Psoas muscle (tissue), 8 donors: ENCODE results near the gene GRID2IP. TPM values are rescaled to one million over a fixed set of nuclear protein-coding genes. Genes with fewer than 3 reads are reported as not detected.

Source experiments
- ATAC-seq, 4 donors: fragments of 200-7000 bp; cut with Tn5 transposase; one replicate each; pipeline ENCODE4 v1.9.1; 2020; ENCODE audit warnings: moderate library complexity in 3 of 4, mild to moderate bottlenecking in 2 of 4
- DNase-seq, 2 donors: peaks; one replicate each; pipeline ENCODE4 v3.0.0-alpha.2; 2020
- H3K27ac ChIP-seq: fragments of 200-600 bp; one replicate; pipeline ENCODE4 v1.8.0; 2022
- H3K27me3 ChIP-seq, 3 donors: fragments of 200-600 bp in 1 of 3; one replicate each; pipeline versions ENCODE4 v1.6.1 to v1.8.0; 2013 to 2022; ENCODE audit warnings: low read length in 2 of 3, mild to moderate bottlenecking in 2 of 3, moderate library complexity in 1 of 3; ENCODE audit not compliant: insufficient read depth in 3 of 3
- H3K36me3 ChIP-seq, 2 donors: fragments of 200-600 bp in 1 of 2; one replicate each; pipeline versions ENCODE4 v1.6.1 to v1.8.0; 2013 to 2022; ENCODE audit warnings: low read depth in 1 of 2, mild to moderate bottlenecking in 1 of 2, moderate library complexity in 1 of 2; ENCODE audit not compliant: insufficient read depth in 1 of 2
- H3K4me1 ChIP-seq: fragments of 200-600 bp; one replicate; pipeline ENCODE4 v1.8.0; 2022
- H3K4me3 ChIP-seq: fragments of 200-600 bp; one replicate; pipeline ENCODE4 v1.8.0; 2022; ENCODE audit warnings: mild to moderate bottlenecking
- H3K9me3 ChIP-seq: fragments of 200-600 bp; one replicate; pipeline ENCODE4 v1.8.0; 2022
- WGBS, 3 donors: extraction: QIAGEN DNeasy Blood & Tissue Kit; methylation state at CpG; one replicate each; pipeline versions ENCODE4 v1.1.6 to v1.1.7; 2013; 5-methylcytosine and 5-hydroxymethylcytosine counted together
- intact Hi-C, 2 donors: fragments of 100-400 bp; cut with DNase I; formaldehyde crosslinking; loops; one replicate each; pipeline versions ENCODE4 v1.11.0 to v1.14.2; 2022
- polyA plus RNA-seq, 3 donors: library from polyadenylated mRNA; stranded (reverse); fragments of 200-250 nt; gene quantifications; one replicate each; pipeline ENCODE4 v1.2.3, GENCODE V29; 2013
- total RNA-seq, 4 donors: library from RNA; stranded (reverse); fragmentation: NEBNext Ultra II Directional in 2 of 4; extraction: Animal tissue kit (Norgen Biotek cat#: 25700) in 2 of 4; gene quantifications; one replicate each; pipeline versions ENCODE4 v1.2.1 to v1.2.4, GENCODE V29; 2021 to 2023
- TF ChIP-seq, protein P1 (sequence below): fragments of 200-600 bp; IDR thresholded peaks from one replicate; pipeline ENCODE4 v1.8.0; 2022; ENCODE audit warnings: antibody characterized with exemption
- donor health status: healthy with polysubstance abuse.
- donor health status: DM: no; HTN: no; CAD: no; lungs with moderate emphysema.
- donor health status: Bipolar disorder and iron deficiency.
- donor health status: healthy.
- donor health status: DM: yes; HTN: yes; CAD: no.
- donor health status: DM: no; HTN: no; CAD: no.
- donor health status: DM: no; HTN: no; CAD: no.
- donor health status: DM: yes; HTN: yes; CAD: no.

The GRID2IP gene
- total and polyA plus RNA-seq, 7 donors, result 0.01 to 0.06 (median 0.03) TPM; not detected in 4

DNA sequence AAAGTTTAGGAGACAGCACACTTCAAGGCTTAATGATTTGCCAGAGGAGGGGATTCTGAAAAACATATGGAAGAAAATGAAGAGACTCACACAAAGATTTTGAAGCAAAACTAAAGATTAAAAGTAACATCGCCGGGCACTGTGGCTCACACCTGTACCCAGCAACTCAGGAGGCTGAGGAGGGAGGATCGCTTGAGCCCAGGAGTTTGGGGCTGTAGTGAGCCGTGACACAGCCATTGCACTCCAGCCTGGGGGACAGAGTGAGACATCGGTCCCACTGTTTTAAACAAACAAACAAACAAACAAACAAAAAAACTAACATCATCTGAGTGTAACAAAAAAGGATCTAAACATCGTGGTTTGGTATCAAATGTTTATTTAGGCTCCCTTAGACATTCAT, 69.8 kb downstream of the GRID2IP start:
- H3K27ac ChIP-seq, result no peak overlapping the region
- DNase-seq (no peak), ATAC-seq (no peak)
- H3K36me3 ChIP-seq, result no peaks in the 10 kb centered on the region
- no peaks in the 10 kb centered on the region for H3K27me3 ChIP-seq
- TF ChIP-seq, protein P1, sequence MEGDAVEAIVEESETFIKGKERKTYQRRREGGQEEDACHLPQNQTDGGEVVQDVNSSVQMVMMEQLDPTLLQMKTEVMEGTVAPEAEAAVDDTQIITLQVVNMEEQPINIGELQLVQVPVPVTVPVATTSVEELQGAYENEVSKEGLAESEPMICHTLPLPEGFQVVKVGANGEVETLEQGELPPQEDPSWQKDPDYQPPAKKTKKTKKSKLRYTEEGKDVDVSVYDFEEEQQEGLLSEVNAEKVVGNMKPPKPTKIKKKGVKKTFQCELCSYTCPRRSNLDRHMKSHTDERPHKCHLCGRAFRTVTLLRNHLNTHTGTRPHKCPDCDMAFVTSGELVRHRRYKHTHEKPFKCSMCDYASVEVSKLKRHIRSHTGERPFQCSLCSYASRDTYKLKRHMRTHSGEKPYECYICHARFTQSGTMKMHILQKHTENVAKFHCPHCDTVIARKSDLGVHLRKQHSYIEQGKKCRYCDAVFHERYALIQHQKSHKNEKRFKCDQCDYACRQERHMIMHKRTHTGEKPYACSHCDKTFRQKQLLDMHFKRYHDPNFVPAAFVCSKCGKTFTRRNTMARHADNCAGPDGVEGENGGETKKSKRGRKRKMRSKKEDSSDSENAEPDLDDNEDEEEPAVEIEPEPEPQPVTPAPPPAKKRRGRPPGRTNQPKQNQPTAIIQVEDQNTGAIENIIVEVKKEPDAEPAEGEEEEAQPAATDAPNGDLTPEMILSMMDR, result no peak
- WGBS, 3 donors, result 71 to 86% (median 73%) methylated on average over 6 of the region's 6 CpGs
- peaks cover 41% of the 10 kb centered on the region for H3K4me1 ChIP-seq
- intact Hi-C loops, result no loop called here
- H3K4me3 ChIP-seq, result no peak overlapping the region
- no peaks in the 10 kb centered on the region for H3K9me3 ChIP-seq

DNA sequence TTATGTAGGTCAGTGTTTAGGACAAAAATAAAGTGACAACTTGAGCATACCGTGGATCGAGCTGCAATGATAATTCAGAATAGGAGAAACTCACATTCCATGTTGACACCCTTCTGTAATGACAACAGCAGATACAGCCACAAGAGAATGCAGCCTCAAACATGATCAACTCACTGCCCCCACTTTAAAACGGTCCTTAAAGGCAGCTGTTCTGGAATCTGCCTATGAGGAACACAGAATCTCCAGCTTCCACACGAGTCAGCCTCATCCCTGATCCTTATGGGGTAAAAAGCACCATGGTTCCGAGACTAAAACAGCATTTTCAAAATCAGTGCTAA, 71.0 kb downstream of the GRID2IP start:
- Histone ChIP-seq H3K27ac (peak overlapping the region; percentile 34), H3K4me1 (peaks cover 49% of the 10 kb centered on the region), H3K36me3 (no peaks in the 10 kb centered on the region), H3K4me3 (peak overlapping the region; percentile 34), H3K27me3 (no peaks in the 10 kb centered on the region), H3K9me3 (no peaks in the 10 kb centered on the region)
- DNase-seq (no peak), ATAC-seq (no peak)
- intact Hi-C loops, result no loop called here
- 22 to 35% (median 30%) methylated on average over 5 of the region's 5 CpGs for WGBS, 3 donors
- TF ChIP-seq, protein P1, result no peak

DNA sequence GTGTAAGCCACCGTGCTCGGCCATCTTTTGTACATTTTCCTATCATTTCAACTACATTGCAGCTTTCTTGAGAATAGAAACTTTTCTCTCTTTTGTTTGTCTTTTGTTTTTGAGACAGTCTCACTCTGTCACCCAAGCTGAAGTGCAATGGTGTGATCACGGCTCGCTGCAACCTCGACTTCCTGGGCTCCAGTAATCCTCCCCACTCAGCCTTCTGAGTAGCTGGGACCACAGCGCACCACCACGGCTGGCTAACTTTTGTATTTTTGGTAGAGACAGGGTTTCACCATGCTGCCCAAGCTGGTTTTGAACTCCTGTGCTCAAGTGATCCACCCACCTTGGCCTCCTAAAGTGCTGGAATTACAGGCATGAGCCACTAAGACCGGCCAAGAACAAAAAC, 72.2 kb downstream of the GRID2IP start:
- Histone ChIP-seq H3K27me3 (no peaks in the 10 kb centered on the region), H3K27ac (no peak overlapping the region), H3K36me3 (peaks cover 0 to 6% of the 10 kb centered on the region in 2 donors), H3K4me3 (no peak overlapping the region), H3K9me3 (no peaks in the 10 kb centered on the region), H3K4me1 (peaks cover 49% of the 10 kb centered on the region)
- TF ChIP-seq, protein P1, result no peak
- ATAC-seq, result no peak
- 87 to 93% (median 91%) methylated on average over 8 of the region's 8 CpGs for WGBS, 3 donors
- intact Hi-C loops, result no loop called here
- DNase-seq, result no peak

DNA sequence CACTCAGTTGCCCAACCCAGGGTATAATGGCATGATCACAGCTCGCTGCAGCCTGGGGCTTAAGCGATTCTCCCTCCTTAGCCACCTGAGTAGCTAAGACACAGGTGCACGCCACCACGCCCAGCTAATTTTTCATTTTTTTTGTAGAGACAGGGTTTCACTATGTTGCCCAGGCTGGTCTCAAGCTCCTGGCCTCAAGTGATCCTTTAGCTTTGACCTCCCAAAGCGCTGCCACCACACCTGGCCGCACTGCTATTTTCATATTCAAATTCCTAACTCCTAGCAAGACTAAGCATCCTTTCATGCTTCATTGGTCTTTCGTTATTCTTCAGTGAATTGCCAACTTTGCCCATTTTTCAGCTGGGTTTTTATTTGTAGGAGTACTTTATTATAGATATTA, 73.1 kb downstream of the GRID2IP start:
- Histone ChIP-seq H3K36me3 (peaks cover 2 to 14% of the 10 kb centered on the region in 2 donors), H3K4me1 (peaks cover 49% of the 10 kb centered on the region), H3K9me3 (no peaks in the 10 kb centered on the region), H3K27ac (no peak overlapping the region), H3K4me3 (no peak overlapping the region), H3K27me3 (no peaks in the 10 kb centered on the region)
- DNase-seq (no peak), ATAC-seq (no peak)
- 89 to 95% (median 95%) methylated on average over 7 of the region's 7 CpGs for WGBS, 3 donors
- TF ChIP-seq, protein P1, result no peak
- intact Hi-C loops, result no loop called here

DNA sequence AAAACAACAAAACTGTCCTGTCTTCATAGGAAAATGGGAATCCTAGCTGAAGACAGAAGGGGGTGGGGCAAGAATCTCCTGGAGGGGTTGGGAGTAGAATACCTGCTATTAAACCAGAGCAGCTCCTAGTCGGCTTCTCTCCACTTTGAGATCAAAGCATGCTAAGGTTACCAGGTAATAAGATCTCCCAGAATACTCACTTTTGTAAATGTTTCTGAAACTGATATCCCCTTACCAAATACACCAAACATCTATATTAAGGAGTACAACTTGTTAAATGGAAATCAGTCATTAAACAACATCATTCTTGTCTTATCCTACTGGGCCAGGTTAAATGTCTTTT, 74.0 kb downstream of the GRID2IP start:
- no peak for DNase-seq
- ATAC-seq, result no peak
- intact Hi-C loops, result no loop called here
- WGBS, 3 donors, result 22 to 24% (median 24%) methylated on average over 1 of the region's 1 CpG
- H3K9me3 ChIP-seq, result no peaks in the 10 kb centered on the region
- peaks cover 4 to 23% of the 10 kb centered on the region in 2 donors for H3K36me3 ChIP-seq
- H3K4me3 ChIP-seq, result no peak overlapping the region
- no peaks in the 10 kb centered on the region for H3K27me3 ChIP-seq
- TF ChIP-seq, protein P1, result no peak
- H3K4me1 ChIP-seq, result peaks cover 47% of the 10 kb centered on the region
- peak overlapping the region; percentile 47 for H3K27ac ChIP-seq
